Erythroblast (primary cell): Measurements from ENCODE around the gene NFIX.

ENCODE experiments used
- GATA1 ChIP-seq: IDR thresholded peaks from 2 replicates; pipeline ENCODE4 v1.6.1; 2011; ENCODE audit warnings: low read depth, mild to moderate bottlenecking, control low read depth, low read length, moderate library complexity
- POLR2A ChIP-seq: IDR thresholded peaks from 2 replicates; pipeline ENCODE4 v1.6.1; 2011; ENCODE audit warnings: mild to moderate bottlenecking, low read length

DNA sequence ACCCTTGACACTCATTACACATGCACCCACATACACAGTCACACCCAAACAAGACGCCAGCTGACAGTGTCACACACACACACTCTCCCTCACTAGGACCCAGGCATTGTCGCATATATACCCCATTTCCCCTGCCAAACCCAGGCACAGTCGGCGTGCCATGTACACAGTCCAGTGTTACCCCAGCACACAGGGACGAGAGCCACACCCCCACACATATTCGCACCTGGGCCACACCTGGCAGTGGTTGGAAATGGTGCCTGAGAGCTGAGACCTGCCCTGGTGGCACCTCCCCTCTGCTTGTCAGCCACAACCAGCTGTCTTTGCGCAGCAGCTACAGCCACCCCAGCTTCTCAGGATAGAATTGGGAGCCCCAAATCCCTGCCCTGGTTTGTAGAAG lies 9.0 kb downstream of the NFIX start:
- TF ChIP-seq POLR2A (no peak), GATA1 (no peak)
